Mesenchymal stem cell (in vitro differentiated cells and primary cell): ENCODE results near the gene SETD1A.
"Not testable (repeated sequence)": the region's sequence is repeated elsewhere in the genome, so short reads cannot be mapped to it uniquely, and the experiment has no call there.

Experiments used
- DNase-seq: peaks from one replicate; pipeline ENCODE4 v3.0.0-alpha.2; 2013
- H2AFZ ChIP-seq: one replicate; pipeline ENCODE4 v1.6.1; 2013; ENCODE audit warnings: low read depth, mild to moderate bottlenecking, control low read depth, inconsistent platforms, low read length, moderate library complexity
- H2AK5ac ChIP-seq: 2 replicates; pipeline ENCODE4 v1.6.1; 2013; ENCODE audit warnings: low read length, moderate library complexity, mild to moderate bottlenecking, inconsistent platforms; ENCODE audit not compliant: severe bottlenecking
- H2BK120ac ChIP-seq: one replicate; pipeline ENCODE4 v1.6.1; 2013; ENCODE audit warnings: low read depth, mild to moderate bottlenecking, inconsistent platforms, low read length, moderate library complexity
- H2BK12ac ChIP-seq, 2 experiments: one replicate each; pipeline ENCODE4 v1.6.1; 2013; ENCODE audit warnings: inconsistent platforms in 2 of 2, low read length in 2 of 2, mild to moderate bottlenecking in 2 of 2, moderate library complexity in 2 of 2, control low read depth in 1 of 2
- H2BK15ac ChIP-seq: one replicate; pipeline ENCODE4 v1.6.1; 2013; ENCODE audit warnings: mild to moderate bottlenecking, low read depth, inconsistent platforms; ENCODE audit not compliant: poor library complexity, severe bottlenecking
- H2BK5ac ChIP-seq: 2 replicates; pipeline ENCODE4 v1.6.1; 2013; ENCODE audit warnings: low read depth, mild to moderate bottlenecking, low read length, control low read depth, inconsistent platforms; ENCODE audit not compliant: poor library complexity, severe bottlenecking
- H3K14ac ChIP-seq, 2 experiments: one replicate each; pipeline ENCODE4 v1.6.1; 2013; ENCODE audit warnings: inconsistent platforms in 2 of 2, low read length in 2 of 2, control low read depth in 1 of 2, mild to moderate bottlenecking in 1 of 2, moderate library complexity in 1 of 2
- H3K18ac ChIP-seq, 2 experiments: one replicate each; pipeline ENCODE4 v1.6.1; 2013; ENCODE audit warnings: inconsistent platforms in 2 of 2, low read length in 2 of 2, control low read depth in 1 of 2, low read depth in 1 of 2, mild to moderate bottlenecking in 1 of 2
- H3K23ac ChIP-seq, 2 experiments: one replicate each; pipeline ENCODE4 v1.6.1; 2013; ENCODE audit warnings: inconsistent platforms in 2 of 2, low read length in 2 of 2, mild to moderate bottlenecking in 2 of 2, moderate library complexity in 2 of 2, control low read depth in 1 of 2
- H3K27ac ChIP-seq: 2 replicates; pipeline ENCODE4 v1.5.1; 2013; ENCODE audit warnings: mild to moderate bottlenecking, moderate library complexity, low read length, control low read depth, inconsistent platforms; ENCODE audit not compliant: poor library complexity, severe bottlenecking
- H3K27me3 ChIP-seq, 2 experiments: 2 replicates each; pipeline versions ENCODE4 v1.6.1 to v1.7.0; 2013; ENCODE audit warnings: low read length in 2 of 2, mild to moderate bottlenecking in 2 of 2, moderate library complexity in 2 of 2, control low read depth in 1 of 2, inconsistent platforms in 1 of 2; ENCODE audit not compliant: control insufficient read depth in 1 of 2, insufficient read depth in 1 of 2
- H3K36me3 ChIP-seq, 2 experiments: 2 replicates each; pipeline versions ENCODE4 v1.6.1 to v1.7.0; 2013; ENCODE audit warnings: low read length in 2 of 2, control low read depth in 1 of 2, inconsistent platforms in 1 of 2, low read depth in 1 of 2, mild to moderate bottlenecking in 1 of 2; ENCODE audit not compliant: insufficient read depth in 2 of 2, control insufficient read depth in 1 of 2
- H3K4ac ChIP-seq, 2 experiments: one replicate each; pipeline ENCODE4 v1.6.1; 2013; ENCODE audit warnings: inconsistent platforms in 2 of 2, low read length in 2 of 2, mild to moderate bottlenecking in 2 of 2, moderate library complexity in 2 of 2, control low read depth in 1 of 2, low read depth in 1 of 2
- H3K4me1 ChIP-seq: 2 replicates; pipeline ENCODE4 v1.6.1; 2013; ENCODE audit warnings: low read depth, low read length, control low read depth; ENCODE audit not compliant: control insufficient read depth, insufficient read depth
- H3K4me2 ChIP-seq: 2 replicates; pipeline ENCODE4 v1.6.1; 2013; ENCODE audit warnings: low read length, mild to moderate bottlenecking, inconsistent platforms; ENCODE audit not compliant: poor library complexity, severe bottlenecking
- H3K4me3 ChIP-seq, 2 experiments: 2 replicates each; pipeline versions ENCODE4 v1.5.1 to v1.7.0; 2013; ENCODE audit warnings: low read length in 2 of 2, mild to moderate bottlenecking in 2 of 2, control low read depth in 1 of 2, low read depth in 1 of 2; ENCODE audit not compliant: insufficient read depth in 1 of 2
- H3K79me1 ChIP-seq: replicated peaks from 2 replicates; pipeline ENCODE4 v1.6.1; 2013; ENCODE audit warnings: mild to moderate bottlenecking, control low read depth, low read length, inconsistent platforms; ENCODE audit not compliant: poor library complexity, severe bottlenecking
- H3K9ac ChIP-seq: 2 replicates; pipeline ENCODE4 v1.7.0; 2013; ENCODE audit warnings: mild to moderate bottlenecking, low read length, moderate library complexity
- H3K9me3 ChIP-seq: 2 replicates; pipeline ENCODE4 v1.7.0; 2013; ENCODE audit warnings: mild to moderate bottlenecking, low read length; ENCODE audit not compliant: control insufficient read depth
- H4K8ac ChIP-seq: one replicate; pipeline ENCODE4 v1.6.1; 2013; ENCODE audit warnings: inconsistent platforms, mild to moderate bottlenecking, low read length, moderate library complexity
- H4K91ac ChIP-seq: one replicate; pipeline ENCODE4 v1.6.1; 2013; ENCODE audit warnings: mild to moderate bottlenecking, low read length, inconsistent platforms
- WGBS: methylation state at CpG from one replicate; pipeline ENCODE4 v1.1.7; 2013; ENCODE audit warnings: mixed read lengths; 5-methylcytosine and 5-hydroxymethylcytosine counted together

SETD1A gene

DNA sequence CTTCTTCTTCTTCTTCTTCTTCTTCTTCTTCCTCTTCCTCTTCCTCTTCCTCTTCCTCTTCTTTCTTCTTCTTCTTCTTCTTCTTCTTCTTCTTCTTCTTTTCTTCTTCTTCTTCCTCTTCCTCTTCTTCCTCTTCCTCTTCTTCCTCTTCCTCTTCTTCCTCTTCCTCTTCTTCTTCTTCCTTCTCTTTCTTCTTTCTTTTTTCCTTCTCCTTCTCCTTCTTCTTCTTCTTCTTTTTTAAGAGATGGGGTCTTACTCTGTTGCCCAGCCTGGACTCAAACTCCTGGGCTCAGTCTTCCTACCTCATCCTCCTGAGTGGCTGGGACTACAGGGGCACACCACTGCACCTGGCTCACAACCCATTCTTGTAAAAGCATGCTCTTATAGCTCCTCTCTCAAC, 55.7 kb downstream of the SETD1A start:
- peaks cover 25% of the 10 kb centered on the region for H3K4me1 ChIP-seq
- not testable (repeated sequence) for H2BK5ac ChIP-seq, H2AFZ ChIP-seq, H4K91ac ChIP-seq, H2BK15ac ChIP-seq, H2BK120ac ChIP-seq, H3K27ac ChIP-seq, H3K4ac ChIP-seq, H3K9me3 ChIP-seq, H2AK5ac ChIP-seq, H3K23ac ChIP-seq, H4K8ac ChIP-seq, H2BK12ac ChIP-seq, H3K18ac ChIP-seq, DNase-seq, H3K4me2 ChIP-seq, H3K36me3 ChIP-seq, H3K14ac ChIP-seq, H3K4me3 ChIP-seq, H3K9ac ChIP-seq, H3K79me1 ChIP-seq
- peaks cover 5 to 17% of the 10 kb centered on the region in 2 experiments for H3K27me3 ChIP-seq

DNA sequence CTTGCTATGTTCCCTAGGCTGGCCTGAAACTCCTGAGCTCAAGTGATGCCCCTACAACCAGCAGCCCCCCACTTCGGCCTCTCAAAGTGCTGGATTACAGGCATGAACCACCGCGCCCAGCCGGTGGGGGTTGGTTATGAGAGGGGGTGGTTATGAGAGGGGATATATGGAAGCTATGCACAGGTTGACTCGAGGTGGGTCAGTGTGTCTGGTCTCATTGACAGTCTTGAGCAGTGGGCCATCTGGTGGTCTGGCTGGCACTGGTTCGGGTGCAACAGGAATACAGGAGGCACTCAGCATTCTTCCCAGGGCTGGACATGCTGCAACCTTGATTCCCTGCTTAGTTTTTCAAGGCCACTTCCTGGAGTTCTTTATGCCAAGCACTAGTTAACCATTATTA, 58.5 kb downstream of the SETD1A start:
- Histone ChIP-seq H3K9me3 (no peaks in the 10 kb centered on the region), H3K18ac (no peak overlapping the region), H2BK5ac (no peak overlapping the region), H3K9ac (no peak overlapping the region), H3K14ac (no peak overlapping the region), H4K91ac (no peak overlapping the region), H4K8ac (no peak overlapping the region), H3K36me3 (no peaks in the 10 kb centered on the region), H3K4me1 (peaks cover 9% of the 10 kb centered on the region), H3K4me2 (no peak overlapping the region), H2AFZ (no peak overlapping the region), H2BK12ac (no peak overlapping the region), H3K79me1 (no peaks in the 10 kb centered on the region), H3K4me3 (no peak overlapping the region), H2BK120ac (no peak overlapping the region), H3K23ac (no peak overlapping the region), H3K27me3 (peaks cover 5 to 15% of the 10 kb centered on the region in 2 experiments), H2AK5ac (no peak overlapping the region), H2BK15ac (no peak overlapping the region), H3K4ac (no peak overlapping the region), H3K27ac (no peak overlapping the region)
- WGBS: 84% methylated on average over 6 of the region's 6 CpGs
- DNase-seq: no peak

GRCh38 chr16:31017756-31018155, 60.2 kb downstream of the SETD1A start:
- not testable (repeated sequence) for H2BK5ac ChIP-seq, H3K4me3 ChIP-seq, H3K27ac ChIP-seq, H2BK15ac ChIP-seq, H2AFZ ChIP-seq, H3K27me3 ChIP-seq, H3K23ac ChIP-seq, H3K4ac ChIP-seq, H3K36me3 ChIP-seq, H3K4me2 ChIP-seq, H2BK12ac ChIP-seq, H3K9me3 ChIP-seq, H2BK120ac ChIP-seq, H3K4me1 ChIP-seq, H3K14ac ChIP-seq, H3K79me1 ChIP-seq, H4K91ac ChIP-seq, H4K8ac ChIP-seq, H2AK5ac ChIP-seq, H3K9ac ChIP-seq, DNase-seq, H3K18ac ChIP-seq
- WGBS: 94% methylated on average over 8 of the region's 10 CpGs

DNA sequence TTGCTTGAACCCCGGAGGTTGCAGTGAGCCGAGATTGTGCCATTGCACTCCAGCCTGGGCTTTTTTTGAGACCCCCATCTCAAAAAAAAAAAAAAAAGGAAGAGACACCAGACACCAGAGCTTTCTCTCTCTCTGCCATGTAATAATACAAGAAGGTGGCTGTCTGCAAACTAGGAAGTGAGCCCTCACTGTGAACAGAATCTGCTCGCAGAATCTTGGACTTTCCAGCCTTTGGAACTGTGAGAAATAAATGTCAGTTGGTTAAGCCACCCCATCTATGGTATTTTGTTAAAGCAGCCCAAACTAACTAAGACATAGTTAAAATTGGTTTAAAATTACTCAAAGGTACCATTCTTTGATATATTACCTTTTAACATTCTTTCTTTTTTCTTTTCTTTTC, 63.0 kb downstream of the SETD1A start:
- H2BK5ac ChIP-seq: no peak overlapping the region
- H3K23ac ChIP-seq: no peak overlapping the region
- H2BK15ac ChIP-seq: no peak overlapping the region
- no peak overlapping the region for H3K9ac ChIP-seq
- no peak overlapping the region for H2BK12ac ChIP-seq
- H3K79me1 ChIP-seq: no peaks in the 10 kb centered on the region
- no peaks in the 10 kb centered on the region for H3K27me3 ChIP-seq
- H2BK120ac ChIP-seq: no peak overlapping the region
- H4K91ac ChIP-seq: no peak overlapping the region
- no peak overlapping the region for H3K4ac ChIP-seq
- no peak overlapping the region for H3K18ac ChIP-seq
- no peak overlapping the region for H4K8ac ChIP-seq
- no peak overlapping the region for H3K14ac ChIP-seq
- H3K4me1 ChIP-seq: peaks cover 7% of the 10 kb centered on the region
- no peak overlapping the region for H2AK5ac ChIP-seq
- DNase-seq: no peak
- H3K27ac ChIP-seq: no peak overlapping the region
- H3K36me3 ChIP-seq: no peaks in the 10 kb centered on the region
- WGBS: 89% methylated on average over 3 of the region's 3 CpGs
- H2AFZ ChIP-seq: no peak overlapping the region
- no peaks in the 10 kb centered on the region for H3K9me3 ChIP-seq
- H3K4me3 ChIP-seq: no peak overlapping the region
- no peak overlapping the region for H3K4me2 ChIP-seq
